ENCODE data around the gene ACTN1.

Gene ACTN1

GRCh38 chr14:68955851-68956179 is 23.3 kb downstream of the ACTN1 start:
- peaks cover 52% of the 10 kb centered on the region for H3K4me1 ChIP-seq (ENCODE audit: low read depth, poor library complexity, severe bottlenecking)
- no peak overlapping the region for H3K9ac ChIP-seq
- no peak overlapping the region for H2AFZ ChIP-seq (ENCODE audit: low read depth)
- TF ChIP-seq CTCF (conservative IDR thresholded peaks at IDR 0.05; ENCODE audit: low read depth, low read length), result no peak
- H3K36me3 ChIP-seq (ENCODE audit: insufficient read depth), result no peaks in the 10 kb centered on the region
- H3K4me2 ChIP-seq, result no peak overlapping the region
- H4K20me1 ChIP-seq (ENCODE audit: insufficient read depth), result no peaks in the 10 kb centered on the region
- no peak overlapping the region for H3K4me3 ChIP-seq (IDR thresholded peaks at IDR 0.05; ENCODE audit: insufficient read depth, low read depth, low read length)
- H3K79me2 ChIP-seq (ENCODE audit: insufficient read depth, low read depth), result peaks cover 26% of the 10 kb centered on the region
- no peak overlapping the region for H3K27ac ChIP-seq
- H3K27me3 ChIP-seq (ENCODE audit: insufficient read depth, low read depth), result no peaks in the 10 kb centered on the region

DNA sequence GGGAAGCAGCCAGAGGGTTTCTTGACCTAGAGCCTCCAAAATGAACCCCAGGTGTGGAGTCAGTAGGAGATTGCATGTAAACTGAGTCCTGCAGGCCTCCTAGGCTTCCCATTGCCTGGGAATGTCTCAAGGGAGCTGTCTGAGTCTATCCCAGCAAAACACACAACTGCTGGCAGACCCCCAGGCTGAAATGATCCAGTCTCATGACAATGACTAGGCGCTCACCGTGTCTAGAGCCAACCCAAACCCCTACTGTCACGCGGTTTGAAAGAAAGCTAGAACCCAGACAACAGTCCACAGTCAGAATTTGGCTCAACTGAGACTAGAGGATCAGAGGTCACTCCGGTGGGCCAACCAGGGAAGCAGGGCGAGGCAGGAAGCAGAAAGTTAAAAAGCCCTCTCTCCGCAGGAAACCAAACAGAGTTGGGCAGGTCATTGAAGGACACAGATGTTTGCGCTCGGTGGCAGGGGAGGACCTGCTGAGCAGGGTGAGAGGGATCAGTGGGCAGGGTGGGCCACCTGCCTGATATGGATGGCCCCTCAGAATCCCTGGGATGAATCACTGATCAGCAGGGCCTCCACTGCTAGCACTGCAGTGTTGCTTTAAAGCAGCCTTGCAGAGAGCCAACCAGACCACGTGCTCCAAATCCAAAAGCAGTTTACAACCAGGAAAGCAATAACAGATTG is 23.8 kb downstream of the ACTN1 start:
- no peaks in the 10 kb centered on the region for H3K36me3 ChIP-seq (ENCODE audit: insufficient read depth)
- no peak overlapping the region for H3K27ac ChIP-seq
- no peaks in the 10 kb centered on the region for H4K20me1 ChIP-seq (ENCODE audit: insufficient read depth)
- H2AFZ ChIP-seq (ENCODE audit: low read depth), result no peak overlapping the region
- H3K4me3 ChIP-seq (IDR thresholded peaks at IDR 0.05; ENCODE audit: insufficient read depth, low read depth, low read length), result no peak overlapping the region
- no peak for TF ChIP-seq CTCF (conservative IDR thresholded peaks at IDR 0.05; ENCODE audit: low read depth, low read length)
- peaks cover 28% of the 10 kb centered on the region for H3K79me2 ChIP-seq (ENCODE audit: insufficient read depth, low read depth)
- H3K27me3 ChIP-seq (ENCODE audit: insufficient read depth, low read depth), result no peaks in the 10 kb centered on the region
- H3K9ac ChIP-seq, result no peak overlapping the region
- peaks cover 55% of the 10 kb centered on the region for H3K4me1 ChIP-seq (ENCODE audit: low read depth, poor library complexity, severe bottlenecking)
- no peak overlapping the region for H3K4me2 ChIP-seq

DNA sequence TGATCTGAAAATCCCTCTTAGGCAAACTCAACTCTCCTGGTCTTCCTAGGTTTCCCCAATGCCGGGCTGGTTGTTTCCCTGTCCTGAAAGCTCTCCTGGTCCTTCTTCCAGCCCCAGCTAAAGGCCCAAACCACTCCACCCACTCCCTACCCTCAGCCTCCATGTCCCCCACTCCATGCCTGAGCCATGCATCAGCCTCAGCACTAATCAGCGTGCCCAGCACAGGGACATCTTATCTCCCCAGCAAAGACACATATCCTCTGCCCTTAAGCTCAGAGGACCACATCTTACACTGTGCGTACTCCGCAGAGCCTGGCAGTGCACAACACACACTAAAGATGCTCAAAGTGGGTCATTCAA is 25.9 kb downstream of the ACTN1 start:
- Histone ChIP-seq H3K4me3 (IDR thresholded peaks at IDR 0.05; ENCODE audit: insufficient read depth, low read depth, low read length) (no peak overlapping the region), H3K36me3 (ENCODE audit: insufficient read depth) (no peaks in the 10 kb centered on the region), H3K9ac (peak overlapping the region; percentile 49; the same call in 1 of the 2 replicates), H3K4me1 (ENCODE audit: low read depth, poor library complexity, severe bottlenecking) (peaks cover 72% of the 10 kb centered on the region), H3K79me2 (ENCODE audit: insufficient read depth, low read depth) (peaks cover 39% of the 10 kb centered on the region), H2AFZ (ENCODE audit: low read depth) (peak overlapping the region; percentile 44; the same call in 1 of the 2 replicates), H3K27me3 (ENCODE audit: insufficient read depth, low read depth) (no peaks in the 10 kb centered on the region), H4K20me1 (ENCODE audit: insufficient read depth) (no peaks in the 10 kb centered on the region), H3K4me2 (peak overlapping the region; percentile 93), H3K27ac (peak overlapping the region; percentile 88)
- no peak for TF ChIP-seq CTCF (conservative IDR thresholded peaks at IDR 0.05; ENCODE audit: low read depth, low read length)

DNA sequence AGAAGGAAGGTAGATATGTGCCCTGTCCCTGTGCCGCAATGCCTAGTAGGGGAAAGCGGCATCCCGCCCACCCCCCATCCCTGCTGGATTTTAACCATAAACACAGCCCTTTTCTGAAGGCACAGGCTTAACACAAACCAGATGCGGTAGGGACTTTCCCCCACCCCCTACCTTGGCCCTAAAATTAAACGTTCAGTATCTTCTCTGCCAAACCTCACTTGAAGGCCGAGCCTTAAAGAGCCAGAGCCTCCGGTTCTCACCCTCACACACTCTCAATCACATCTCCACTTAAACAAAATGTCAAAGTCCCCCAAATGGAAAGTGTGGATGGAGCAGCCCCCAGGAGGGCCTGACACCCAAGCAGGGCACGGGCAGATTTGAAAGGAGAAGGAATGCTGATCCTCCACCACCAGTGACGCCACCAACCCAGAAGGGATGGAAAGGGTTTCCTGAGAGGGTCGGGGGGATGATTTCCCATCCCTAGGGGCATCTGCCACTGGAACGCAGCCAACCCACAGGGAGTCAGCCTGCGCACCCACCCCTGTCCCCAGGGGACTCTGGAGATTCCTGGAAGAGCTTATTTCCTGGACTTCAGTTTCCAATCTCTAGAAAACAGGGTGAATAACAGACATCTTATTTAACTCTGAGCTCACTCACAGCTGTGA is 26.4 kb downstream of the ACTN1 start:
- Histone ChIP-seq H3K27ac (peak overlapping the region; percentile 88), H3K4me2 (peak overlapping the region; percentile 93), H3K27me3 (ENCODE audit: insufficient read depth, low read depth) (no peaks in the 10 kb centered on the region), H3K79me2 (ENCODE audit: insufficient read depth, low read depth) (peaks cover 39% of the 10 kb centered on the region), H2AFZ (ENCODE audit: low read depth) (peak overlapping the region; percentile 44; the same call in 1 of the 2 replicates), H3K36me3 (ENCODE audit: insufficient read depth) (no peaks in the 10 kb centered on the region), H4K20me1 (ENCODE audit: insufficient read depth) (no peaks in the 10 kb centered on the region), H3K4me1 (ENCODE audit: low read depth, poor library complexity, severe bottlenecking) (peaks cover 77% of the 10 kb centered on the region), H3K9ac (peak overlapping the region; percentile 49; the same call in 1 of the 2 replicates), H3K4me3 (IDR thresholded peaks at IDR 0.05; ENCODE audit: insufficient read depth, low read depth, low read length) (no peak overlapping the region)
- no peak for TF ChIP-seq CTCF (conservative IDR thresholded peaks at IDR 0.05; ENCODE audit: low read depth, low read length)

All from KMS-11 (cell line).